IMR-90 (cell line): Measurements from ENCODE around the gene OLFM3. TPM values are rescaled to one million over a fixed set of nuclear protein-coding genes. Genes with fewer than 3 reads are reported as not detected.

Experiments used
- ATAC-seq: fragments of 200-7000 bp; cut with Tn5 transposase; 2 replicates; pipeline ENCODE4 v1.9.1; 2020; ENCODE audit warnings: low read depth, mild to moderate bottlenecking, moderate library complexity
- BruUV-seq: library from RNA; stranded (reverse); fragments of 400-500 nt; replicated peaks from 2 replicates; lab custom pipeline; 2021; lab: Mats Ljungman, UMichigan
- CTCF ChIA-PET: fragments of 300-600 bp; formaldehyde crosslinking; extraction: SDS; loops from one replicate; lab custom pipeline; 2021; ENCODE audit warnings: antibody characterized with exemption; lab: Yijun Ruan, JAX
- POLR2A ChIA-PET: fragments of 300-600 bp; sonication (Branson Sonifier 250); formaldehyde crosslinking; loops from one replicate; lab custom pipeline; 2022; ENCODE audit warnings: antibody characterized with exemption; ENCODE audit not compliant: unreplicated experiment; lab: Charles Lee
- DNase-seq: peaks from one replicate; pipeline ENCODE4 v3.0.0; 2013
- H2AFZ ChIP-seq: replicated peaks from 2 replicates; pipeline ENCODE3; 2013; ENCODE audit warnings: low read length, mild to moderate bottlenecking; ENCODE audit not compliant: poor library complexity
- H2AK5ac ChIP-seq: 2 replicates; pipeline ENCODE4 v1.6.1; 2013; ENCODE audit warnings: low read depth, low read length, inconsistent platforms
- H2AK9ac ChIP-seq: replicated peaks from 2 replicates; pipeline ENCODE3; 2013; ENCODE audit warnings: mild to moderate bottlenecking, low read depth, low read length, moderate library complexity; ENCODE audit not compliant: poor library complexity
- H2BK120ac ChIP-seq: 2 replicates; pipeline ENCODE4 v1.6.1; 2013; ENCODE audit warnings: low read depth, low read length, inconsistent platforms
- H2BK15ac ChIP-seq: 3 replicates; pipeline ENCODE4 v1.6.1; 2013; ENCODE audit warnings: low read depth, low read length, inconsistent platforms
- H2BK20ac ChIP-seq: 2 replicates; pipeline ENCODE4 v1.6.1; 2013; ENCODE audit warnings: low read depth, mild to moderate bottlenecking, inconsistent platforms, low read length, moderate library complexity
- H2BK5ac ChIP-seq: 2 replicates; pipeline ENCODE4 v1.6.1; 2013; ENCODE audit warnings: mild to moderate bottlenecking, low read depth, low read length, inconsistent platforms; ENCODE audit not compliant: poor library complexity, severe bottlenecking
- H3K14ac ChIP-seq: replicated peaks from 2 replicates; pipeline ENCODE4 v1.6.1; 2013; ENCODE audit warnings: low read depth, low read length, inconsistent platforms
- H3K18ac ChIP-seq: 2 replicates; pipeline ENCODE4 v1.6.1; 2013; ENCODE audit warnings: low read depth, low read length, control low read depth
- H3K23ac ChIP-seq: 2 replicates; pipeline ENCODE4 v1.6.1; 2013; ENCODE audit warnings: low read depth, low read length, inconsistent platforms
- H3K27ac ChIP-seq: 2 replicates; pipeline ENCODE4 v1.5.1; 2013; ENCODE audit warnings: mild to moderate bottlenecking, control low read depth, low read length; ENCODE audit not compliant: insufficient read depth
- H3K27me3 ChIP-seq: 2 replicates; pipeline ENCODE4 v1.6.1; 2013; ENCODE audit warnings: low read length; ENCODE audit not compliant: control insufficient read depth, insufficient read depth
- H3K36me3 ChIP-seq: 2 replicates; pipeline ENCODE4 v1.6.1; 2013; ENCODE audit warnings: low read length, mixed read lengths; ENCODE audit not compliant: control insufficient read depth, insufficient read depth
- H3K4ac ChIP-seq: 2 replicates; pipeline ENCODE4 v1.6.1; 2013; ENCODE audit warnings: low read depth, low read length, inconsistent platforms
- H3K4me1 ChIP-seq: 2 replicates; pipeline ENCODE4 v1.6.1; 2013; ENCODE audit warnings: low read length, mixed read lengths; ENCODE audit not compliant: control insufficient read depth, insufficient read depth
- H3K4me2 ChIP-seq: 2 replicates; pipeline ENCODE4 v1.6.1; 2013; ENCODE audit warnings: low read depth, mild to moderate bottlenecking, control low read depth, low read length, moderate library complexity
- H3K4me3 ChIP-seq: 2 replicates; pipeline ENCODE4 v1.5.1; 2013; ENCODE audit warnings: low read depth, mild to moderate bottlenecking, control low read depth, low read length, moderate library complexity; ENCODE audit not compliant: insufficient read depth
- H3K56ac ChIP-seq: 2 replicates; pipeline ENCODE4 v1.6.1; 2013; ENCODE audit warnings: low read length, inconsistent platforms; ENCODE audit not compliant: insufficient read depth; ENCODE audit errors: extremely low read depth
- H3K79me1 ChIP-seq, 2 experiments: 2 replicates each; pipeline ENCODE4 v1.6.1; 2013; ENCODE audit warnings: low read length in 2 of 2, inconsistent platforms in 1 of 2, low read depth in 1 of 2
- H3K9ac ChIP-seq: 2 replicates; pipeline ENCODE4 v1.6.1; 2013; ENCODE audit warnings: low read depth, low read length, control low read depth
- H3K9me1 ChIP-seq: 2 replicates; pipeline ENCODE4 v1.6.1; 2013; ENCODE audit warnings: low read length, inconsistent platforms; ENCODE audit not compliant: insufficient read depth
- H3K9me3 ChIP-seq: 2 replicates; pipeline ENCODE4 v1.6.1; 2013; ENCODE audit warnings: low read length; ENCODE audit not compliant: control insufficient read depth, insufficient read depth
- H4K20me1 ChIP-seq: 2 replicates; pipeline ENCODE4 v1.6.1; 2013; ENCODE audit warnings: low read length, inconsistent platforms; ENCODE audit not compliant: insufficient read depth
- H4K5ac ChIP-seq: 2 replicates; pipeline ENCODE4 v1.6.1; 2013; ENCODE audit warnings: mild to moderate bottlenecking, low read depth, low read length, control low read depth
- H4K8ac ChIP-seq, 2 experiments: 2 replicates each; pipeline ENCODE4 v1.6.1; 2013; ENCODE audit warnings: low read depth in 2 of 2, low read length in 2 of 2, control low read depth in 1 of 2, inconsistent platforms in 1 of 2
- H4K91ac ChIP-seq: 2 replicates; pipeline ENCODE4 v1.6.1; 2013; ENCODE audit warnings: low read depth, low read length, inconsistent platforms; ENCODE audit not compliant: insufficient read depth
- BHLHE40 ChIP-seq: fragments of 150-350 bp; IDR thresholded peaks from 2 replicates; pipeline ENCODE4 v1.6.1; 2016; ENCODE audit warnings: mild to moderate bottlenecking, low read depth, low read length
- CEBPB ChIP-seq: IDR thresholded peaks from 2 replicates; pipeline ENCODE4 v1.6.1; 2012; ENCODE audit warnings: low read depth, low read length, improper control_type of control experiment
- CHD1 ChIP-seq: IDR thresholded peaks from 2 replicates; pipeline ENCODE4 v1.6.1; 2012; ENCODE audit warnings: low read depth, low read length, improper control_type of control experiment
- CTCF ChIP-seq: conservative IDR thresholded peaks from 2 replicates; pipeline ENCODE4 v1.5.1; 2012; ENCODE audit warnings: mild to moderate bottlenecking, low read depth, low read length, improper control_type of control experiment
- FOS ChIP-seq: fragments of 150-350 bp; IDR thresholded peaks from 2 replicates; pipeline ENCODE4 v1.6.1; 2016; ENCODE audit warnings: low read depth, low read length
- MAFK ChIP-seq: IDR thresholded peaks from 2 replicates; pipeline ENCODE4 v1.6.1; 2012; ENCODE audit warnings: low read depth, low read length, improper control_type of control experiment
- MAZ ChIP-seq: IDR thresholded peaks from 2 replicates; pipeline ENCODE4 v1.6.1; 2012; ENCODE audit warnings: low read depth, mild to moderate bottlenecking, low read length, improper control_type of control experiment, moderate library complexity, borderline replicate concordance
- MXI1 ChIP-seq: IDR thresholded peaks from 2 replicates; pipeline ENCODE4 v1.6.1; 2012; ENCODE audit warnings: low read depth, mild to moderate bottlenecking, low read length, moderate library complexity, borderline replicate concordance
- NFE2L2 ChIP-seq: fragments of 150-350 bp; IDR thresholded peaks from 2 replicates; pipeline ENCODE4 v1.6.1; 2016; ENCODE audit warnings: low read depth, mild to moderate bottlenecking, low read length
- POLR2A ChIP-seq: IDR thresholded peaks from 2 replicates; pipeline ENCODE4 v1.6.1; 2012; ENCODE audit warnings: mild to moderate bottlenecking, low read depth, low read length
- RAD21 ChIP-seq: IDR thresholded peaks from 2 replicates; pipeline ENCODE4 v1.6.1; 2012; ENCODE audit warnings: low read length, improper control_type of control experiment
- RCOR1 ChIP-seq: IDR thresholded peaks from 2 replicates; pipeline ENCODE4 v1.6.1; 2012; ENCODE audit warnings: mild to moderate bottlenecking, low read length, improper control_type of control experiment; ENCODE audit not compliant: insufficient replicate concordance
- RFX5 ChIP-seq: IDR thresholded peaks from 2 replicates; pipeline ENCODE4 v1.8.0; 2012; ENCODE audit warnings: low read depth, mild to moderate bottlenecking, low read length, moderate library complexity
- SMC3 ChIP-seq: fragments of 150-350 bp; IDR thresholded peaks from 2 replicates; pipeline ENCODE4 v1.6.1; 2016; ENCODE audit warnings: low read depth, mild to moderate bottlenecking, antibody characterized with exemption, low read length, moderate library complexity
- USF2 ChIP-seq: fragments of 150-350 bp; IDR thresholded peaks from 2 replicates; pipeline ENCODE4 v1.6.1; 2017; ENCODE audit warnings: mild to moderate bottlenecking, antibody characterized with exemption, low read length, low read depth
- WGBS, 2 experiments: methylation state at CpG; one replicate each; pipeline versions ENCODE4 v1.1.5 to v1.1.7; 2013; ENCODE audit warnings: missing lambda C conversion rate in 2 of 2; ENCODE audit not compliant: insufficient read length in 1 of 2; ENCODE audit errors: extremely low coverage in 2 of 2; 5-methylcytosine and 5-hydroxymethylcytosine counted together
- dilution Hi-C: fragments of 300-500 bp; cut with HindIII; formaldehyde crosslinking; loops from one replicate; pipeline ENCODE4 v1.14.3; 2018; ENCODE audit warnings: low sequenced_read_pairs; ENCODE audit not compliant: unreplicated experiment
- in situ Hi-C: fragments of 300-500 bp; cut with MboI; formaldehyde crosslinking; loops from 3 replicates; pipeline ENCODE4 v1.14.3; 2019; ENCODE audit warnings: low sequenced_read_pairs, inconsistent platforms, mixed read lengths
- intact Hi-C: fragments of 100-400 bp; cut with micrococcal nuclease; formaldehyde crosslinking; loops from 2 replicates; pipeline ENCODE4 v1.10.0; 2022
- polyA plus RNA-seq, 3 experiments: library from polyadenylated mRNA; depleted of rRNA; stranded (reverse); fragments of >200 nt; gene quantifications; 2 replicates each; pipeline ENCODE4 v1.2.3, GENCODE V29; 2012; ENCODE audit warnings: low replicate concordance in 1 of 3
- total RNA-seq: library from RNA; depleted of rRNA; stranded (reverse); fragments of >200 nt; gene quantifications from 2 replicates; pipeline ENCODE4 v1.2.3, GENCODE V29; 2012
- TF ChIP-seq, protein P1 (sequence below): fragments of 150-350 bp; IDR thresholded peaks from 2 replicates; pipeline ENCODE4 v1.6.1; 2016; ENCODE audit warnings: low read depth, mild to moderate bottlenecking, low read length, moderate library complexity, borderline replicate concordance

Gene OLFM3
- total and polyA plus RNA-seq, 2 of the 4 experiments (the other 2 are of a cell fraction): not detected

GRCh38 chr1:101995984-101996745 is 561 bp downstream of the OLFM3 start:
- Histone ChIP-seq H2BK20ac (no peak overlapping the region), H3K4me3 (no peak overlapping the region), H3K23ac (no peak overlapping the region), H3K18ac (no peak overlapping the region), H3K36me3 (no peaks in the 10 kb centered on the region), H3K4me1 (no peaks in the 10 kb centered on the region), H4K5ac (no peak overlapping the region), H3K79me1 (no peaks in the 10 kb centered on the region), H2BK120ac (no peak overlapping the region), H3K9me1 (no peaks in the 10 kb centered on the region), H3K27ac (no peak overlapping the region), H3K4me2 (no peak overlapping the region), H2AFZ (no peak overlapping the region), H3K9ac (no peak overlapping the region), H3K56ac (no peak overlapping the region), H3K9me3 (no peaks in the 10 kb centered on the region), H2AK5ac (no peak overlapping the region), H2AK9ac (no peak overlapping the region), H4K20me1 (no peaks in the 10 kb centered on the region), H2BK5ac (no peak overlapping the region), H3K4ac (no peak overlapping the region), H2BK15ac (no peak overlapping the region), H4K8ac (no peak overlapping the region), H3K14ac (no peak overlapping the region), H4K91ac (no peak overlapping the region), H3K27me3 (no peaks in the 10 kb centered on the region)
- ChIA-PET POLR2A (no interaction called here), CTCF (no interaction called here)
- dilution Hi-C loops (no loop called here), in situ Hi-C loops (no loop called here), intact Hi-C loops (no loop called here)
- TF ChIP-seq BHLHE40: no peak
- no peak for TF ChIP-seq CHD1
- TF ChIP-seq RCOR1: no peak
- TF ChIP-seq SMC3: no peak
- TF ChIP-seq RFX5: no peak
- TF ChIP-seq CTCF: no peak
- no peak for TF ChIP-seq NFE2L2
- TF ChIP-seq MAFK: no peak
- TF ChIP-seq USF2: no peak
- no peak for TF ChIP-seq RAD21
- no peak for TF ChIP-seq FOS
- TF ChIP-seq, protein P1, sequence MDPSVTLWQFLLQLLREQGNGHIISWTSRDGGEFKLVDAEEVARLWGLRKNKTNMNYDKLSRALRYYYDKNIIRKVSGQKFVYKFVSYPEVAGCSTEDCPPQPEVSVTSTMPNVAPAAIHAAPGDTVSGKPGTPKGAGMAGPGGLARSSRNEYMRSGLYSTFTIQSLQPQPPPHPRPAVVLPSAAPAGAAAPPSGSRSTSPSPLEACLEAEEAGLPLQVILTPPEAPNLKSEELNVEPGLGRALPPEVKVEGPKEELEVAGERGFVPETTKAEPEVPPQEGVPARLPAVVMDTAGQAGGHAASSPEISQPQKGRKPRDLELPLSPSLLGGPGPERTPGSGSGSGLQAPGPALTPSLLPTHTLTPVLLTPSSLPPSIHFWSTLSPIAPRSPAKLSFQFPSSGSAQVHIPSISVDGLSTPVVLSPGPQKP: no peak
- TF ChIP-seq POLR2A: no peak
- no peak for TF ChIP-seq CEBPB
- TF ChIP-seq MXI1: no peak
- TF ChIP-seq MAZ: no peak
- no peak for DNase-seq
- WGBS, 2 experiments: 20% methylated on average over 3 of the region's 20 CpGs; no CpG with 5 or more reads in 1 of the 2 experiments
- BruUV-seq: no TSS peak
- ATAC-seq: no peak
